Activated B cell treated with CpG ODN at 0.5 μM for 24 hours (primary cell): ENCODE results near the gene CRADD. TPM values are rescaled to one million over a fixed set of nuclear protein-coding genes. Genes with fewer than 3 reads are reported as not detected.

Source experiments
- ATAC-seq: fragments of 200-7000 bp; cut with Tn5 transposase; one replicate; pipeline ENCODE4 v1.10.0; 2021; ENCODE audit warnings: low read depth, mild to moderate bottlenecking, moderate library complexity
- CTCF ChIA-PET: fragments of 350-600 bp; sonication (Branson Sonifier 250); formaldehyde crosslinking; loops from one replicate; lab custom pipeline; 2021; ENCODE audit warnings: antibody characterized with exemption; lab: Charles Lee
- POLR2A ChIA-PET: fragments of 350-600 bp; sonication (Branson Sonifier 250); formaldehyde crosslinking; loops from one replicate; lab custom pipeline; 2021; ENCODE audit warnings: antibody characterized with exemption; lab: Charles Lee
- DNase-seq: peaks from one replicate; pipeline ENCODE4 v3.0.0; 2022
- H3K27ac Mint-ChIP-seq: one replicate; pipeline ENCODE4 v1.8.0; 2020; ENCODE audit warnings: mixed read lengths
- H3K27me3 Mint-ChIP-seq: one replicate; pipeline ENCODE4 v1.8.0; 2021; ENCODE audit warnings: mixed read lengths
- H3K36me3 Mint-ChIP-seq: one replicate; pipeline ENCODE4 v1.8.0; 2021; ENCODE audit warnings: low read depth, mixed read lengths
- H3K4me1 Mint-ChIP-seq: one replicate; pipeline ENCODE4 v1.8.0; 2021; ENCODE audit warnings: mixed read lengths
- H3K4me3 Mint-ChIP-seq: one replicate; pipeline ENCODE4 v1.8.0; 2020; ENCODE audit warnings: mild to moderate bottlenecking, mixed read lengths
- H3K9me3 Mint-ChIP-seq: one replicate; pipeline ENCODE4 v1.8.0; 2020; ENCODE audit warnings: mixed read lengths
- intact Hi-C: fragments of 100-400 bp; cut with micrococcal nuclease; formaldehyde crosslinking; loops from one replicate; pipeline ENCODE4 v1.15.1; 2024
- total RNA-seq: library from RNA; stranded (reverse); gene quantifications from 2 replicates; pipeline ENCODE4 v1.2.3, GENCODE V29; 2022
- TF ChIP-seq, protein P1 (sequence below): fragments of 200-600 bp; IDR thresholded peaks from one replicate; pipeline ENCODE4 v1.8.0; 2022; ENCODE audit warnings: antibody characterized with exemption, mild to moderate bottlenecking

Gene CRADD
- total RNA-seq, 1 donor from 2014 or later: 15.3 TPM

DNA sequence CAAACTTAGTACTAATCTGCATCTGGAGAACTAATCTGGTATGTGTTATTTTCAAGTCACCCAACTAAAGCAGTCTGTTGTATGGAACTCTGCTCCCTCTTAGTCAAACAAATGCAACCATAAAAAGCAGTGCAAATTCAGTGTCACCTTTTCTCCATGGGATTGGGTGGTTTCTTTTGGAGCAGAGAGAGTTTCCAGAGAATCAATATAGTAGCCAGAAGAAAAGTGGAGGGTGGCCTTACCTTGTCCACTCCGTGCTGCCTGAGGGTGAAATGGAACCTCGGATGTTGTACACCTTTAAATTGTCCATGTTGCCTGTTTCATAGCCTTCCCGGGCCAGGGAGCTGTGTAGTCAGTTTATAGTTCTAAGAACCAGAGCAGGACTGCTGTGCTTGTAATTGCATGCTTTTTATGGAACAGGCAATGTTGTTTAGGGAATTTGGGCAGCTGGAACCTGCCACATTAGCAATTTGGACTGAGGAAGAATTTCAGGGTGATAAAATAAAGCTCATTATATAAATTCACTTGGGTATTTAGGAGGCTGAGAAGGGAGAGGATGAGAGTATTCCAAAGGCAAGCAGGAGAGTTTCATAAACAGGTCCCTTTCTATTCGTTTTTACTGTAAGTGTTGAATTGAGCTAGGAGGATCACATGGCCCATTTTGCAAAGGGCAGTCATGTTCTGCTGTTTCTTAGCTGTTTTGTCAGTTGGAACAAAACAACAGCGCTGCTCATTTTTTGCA, 60.5 kb downstream of the CRADD start:
- H3K27ac Mint-ChIP-seq: peak overlapping the region; percentile 8
- TF ChIP-seq, protein P1, sequence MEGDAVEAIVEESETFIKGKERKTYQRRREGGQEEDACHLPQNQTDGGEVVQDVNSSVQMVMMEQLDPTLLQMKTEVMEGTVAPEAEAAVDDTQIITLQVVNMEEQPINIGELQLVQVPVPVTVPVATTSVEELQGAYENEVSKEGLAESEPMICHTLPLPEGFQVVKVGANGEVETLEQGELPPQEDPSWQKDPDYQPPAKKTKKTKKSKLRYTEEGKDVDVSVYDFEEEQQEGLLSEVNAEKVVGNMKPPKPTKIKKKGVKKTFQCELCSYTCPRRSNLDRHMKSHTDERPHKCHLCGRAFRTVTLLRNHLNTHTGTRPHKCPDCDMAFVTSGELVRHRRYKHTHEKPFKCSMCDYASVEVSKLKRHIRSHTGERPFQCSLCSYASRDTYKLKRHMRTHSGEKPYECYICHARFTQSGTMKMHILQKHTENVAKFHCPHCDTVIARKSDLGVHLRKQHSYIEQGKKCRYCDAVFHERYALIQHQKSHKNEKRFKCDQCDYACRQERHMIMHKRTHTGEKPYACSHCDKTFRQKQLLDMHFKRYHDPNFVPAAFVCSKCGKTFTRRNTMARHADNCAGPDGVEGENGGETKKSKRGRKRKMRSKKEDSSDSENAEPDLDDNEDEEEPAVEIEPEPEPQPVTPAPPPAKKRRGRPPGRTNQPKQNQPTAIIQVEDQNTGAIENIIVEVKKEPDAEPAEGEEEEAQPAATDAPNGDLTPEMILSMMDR: no peak
- H3K36me3 Mint-ChIP-seq: no peaks in the 10 kb centered on the region
- CTCF ChIA-PET: interaction anchor here (0.6 to 1.1 kb wide), 2 partner anchors 22 to 364 kb away, joined by 3 to 4 read pairs; no protein-coding TSS in a partner anchor
- no peak overlapping the region for H3K4me3 Mint-ChIP-seq
- DNase-seq (no peak), ATAC-seq (no peak)
- POLR2A ChIA-PET: no interaction called here
- intact Hi-C loops: no loop called here
- no peaks in the 10 kb centered on the region for H3K27me3 Mint-ChIP-seq
- no peaks in the 10 kb centered on the region for H3K9me3 Mint-ChIP-seq
- peaks cover 28% of the 10 kb centered on the region for H3K4me1 Mint-ChIP-seq

DNA sequence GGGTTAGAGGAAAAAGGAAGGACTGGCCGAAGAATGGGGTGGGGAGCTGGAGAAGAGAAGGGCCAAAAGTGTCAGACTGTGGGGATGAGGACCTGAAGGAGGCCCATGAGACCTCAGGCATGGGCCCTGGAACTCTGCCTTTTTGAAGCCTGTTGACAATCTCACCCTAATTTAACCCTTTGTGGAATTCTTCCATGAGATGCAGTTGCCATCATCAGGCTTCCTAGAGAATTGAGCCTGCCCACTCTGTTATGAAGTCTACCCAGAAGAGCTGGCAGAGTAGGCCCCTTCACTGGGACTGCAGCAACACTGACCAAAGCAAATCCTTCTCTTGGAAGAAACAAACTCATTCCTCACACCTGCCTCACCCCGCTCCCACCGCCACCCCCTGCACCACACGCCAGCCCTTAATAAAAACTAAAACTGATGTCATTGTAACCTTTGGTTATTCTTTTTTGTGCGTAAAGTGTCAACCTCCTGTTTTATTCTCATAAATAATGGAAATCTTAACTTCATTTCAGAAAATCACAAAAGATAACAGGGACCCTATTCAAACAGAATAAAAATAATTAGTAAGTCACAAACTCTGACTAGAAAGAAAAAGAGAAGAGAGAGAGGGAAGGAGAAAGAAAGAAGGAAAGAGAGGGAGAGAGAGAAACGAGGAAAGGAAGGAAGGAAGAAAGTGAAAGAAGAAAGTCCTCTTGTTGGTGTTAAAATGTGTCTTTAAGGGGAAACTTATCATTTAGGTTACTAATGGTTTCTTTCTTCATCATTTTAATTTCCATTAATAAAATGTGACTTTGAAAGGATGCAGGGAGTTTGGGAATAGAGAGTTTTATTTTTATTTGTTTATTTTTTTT, 61.3 kb downstream of the CRADD start:
- POLR2A ChIA-PET: no interaction called here
- TF ChIP-seq, protein P1: no peak
- no peaks in the 10 kb centered on the region for H3K36me3 Mint-ChIP-seq
- peaks cover 35% of the 10 kb centered on the region for H3K4me1 Mint-ChIP-seq
- intact Hi-C loops: no loop called here
- DNase-seq (no peak), ATAC-seq (no peak)
- peak overlapping the region; percentile 8 for H3K27ac Mint-ChIP-seq
- H3K9me3 Mint-ChIP-seq: no peaks in the 10 kb centered on the region
- peak overlapping the region; percentile 36 for H3K4me3 Mint-ChIP-seq
- H3K27me3 Mint-ChIP-seq: no peaks in the 10 kb centered on the region
- CTCF ChIA-PET: interaction anchor here (1.1 kb wide), 1 partner anchor 363 kb away, joined by 4 read pairs; no protein-coding TSS in a partner anchor

GRCh38 chr12:93740751-93741150, 63.6 kb downstream of the CRADD start:
- Mint-ChIP-seq H3K9me3 (no peaks in the 10 kb centered on the region), H3K27me3 (no peaks in the 10 kb centered on the region), H3K4me3 (peak overlapping the region; percentile 38), H3K4me1 (peaks cover 41% of the 10 kb centered on the region), H3K27ac (no peak overlapping the region), H3K36me3 (no peaks in the 10 kb centered on the region)
- intact Hi-C loops: loop anchor here (2.0 kb wide), 1 partner anchor 18 kb away; no protein-coding TSS in a partner anchor
- DNase-seq (no peak), ATAC-seq (no peak)
- TF ChIP-seq, protein P1: no peak
- CTCF ChIA-PET: interaction anchor here (1.9 to 3.9 kb wide), 3 partner anchors 166 to 361 kb away, joined by 5 to 17 read pairs (median 15); no protein-coding TSS in a partner anchor
- POLR2A ChIA-PET: interaction anchor here (1.2 kb wide), 1 partner anchor 64 kb away, joined by 5 read pairs; the partner anchor contains the start of gene CRADD

DNA sequence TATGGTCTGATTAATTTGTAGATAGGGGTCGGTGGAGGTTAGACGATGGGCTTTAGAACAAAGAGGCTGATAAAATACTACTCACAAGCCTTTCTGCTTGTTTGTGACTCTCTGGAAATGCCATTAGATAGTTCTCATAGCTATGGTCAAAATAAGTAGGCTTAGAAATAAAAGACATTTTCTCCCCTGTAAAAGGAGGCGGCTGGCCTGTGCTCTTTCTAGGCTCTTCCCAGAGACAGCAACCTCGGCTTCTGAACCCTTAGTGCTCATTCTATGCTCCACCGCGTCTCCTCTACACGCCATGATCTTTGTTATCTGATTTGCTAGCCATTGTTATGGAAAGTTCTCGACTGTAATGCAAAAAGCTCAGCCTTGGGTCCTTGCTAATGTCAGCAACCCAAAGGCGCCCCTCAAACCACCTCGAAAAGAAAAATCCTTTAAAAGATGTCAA, 64.5 kb downstream of the CRADD start:
- peak overlapping the region; percentile 87 for H3K4me3 Mint-ChIP-seq
- CTCF ChIA-PET: interaction anchor here (1.0 to 3.9 kb wide), 5 partner anchors 167 to 360 kb away, joined by 3 to 17 read pairs (median 5); no protein-coding TSS in a partner anchor
- H3K27ac Mint-ChIP-seq: peak overlapping the region; percentile 84
- H3K36me3 Mint-ChIP-seq: no peaks in the 10 kb centered on the region
- DNase-seq (peak; percentile 17), ATAC-seq (peak; percentile 54)
- POLR2A ChIA-PET: interaction anchor here (0.6 to 1.2 kb wide), 4 partner anchors 65 to 736 kb away, joined by 3 to 5 read pairs (median 4); partner anchors contain the start of genes CRADD and SOCS2
- intact Hi-C loops: loop anchor here (1.0 to 2.0 kb wide), 5 partner anchors 19 to 360 kb away; partner anchors contain the start of gene CRADD
- TF ChIP-seq, protein P1: no peak
- H3K27me3 Mint-ChIP-seq: no peaks in the 10 kb centered on the region
- peaks cover 41% of the 10 kb centered on the region for H3K4me1 Mint-ChIP-seq
- H3K9me3 Mint-ChIP-seq: no peaks in the 10 kb centered on the region
